ENCODE results near the gene ITPRID2.

- no peak for TF ChIP-seq POLR2A (IDR thresholded peaks at IDR 0.05)
- TF ChIP-seq CTCF (IDR thresholded peaks at IDR 0.05), result no peak
These were observed 81.7 kb downstream of the ITPRID2 start for GRCh38 chr2:181973171-181973783.

Measured in testis (tissue), 2 donors.